Smooth muscle cell (in vitro differentiated cells): ENCODE measurements around the gene CDC42EP2. TPM values are rescaled to one million over a fixed set of nuclear protein-coding genes. Genes with fewer than 3 reads are reported as not detected.

Experiments used
- DNase-seq: peaks from one replicate; lab custom pipeline; 2025; ENCODE audit not compliant: unreplicated experiment; lab: John Stamatoyannopoulos, UW
- H2AFZ ChIP-seq: fragments of 200-600 bp; sonication (generic); 2 replicates; pipeline ENCODE4 v1.6.0; 2016; ENCODE audit warnings: antibody characterized with exemption, low read depth, mild to moderate bottlenecking
- H3F3A ChIP-seq: fragments of 200-600 bp; sonication (generic); 2 replicates; pipeline ENCODE4 v1.6.0; 2017; ENCODE audit warnings: antibody characterized with exemption, low read depth
- H3K27ac ChIP-seq: fragments of 200-600 bp; sonication (generic); 2 replicates; pipeline ENCODE4 v1.5.1; 2016; ENCODE audit warnings: low read depth, mild to moderate bottlenecking
- H3K27me3 ChIP-seq: fragments of 200-600 bp; sonication (generic); 2 replicates; pipeline ENCODE4 v1.6.1; 2016; ENCODE audit warnings: low read depth, mild to moderate bottlenecking
- H3K36me3 ChIP-seq: fragments of 200-600 bp; sonication (generic); 2 replicates; pipeline ENCODE4 v1.5.1; 2016; ENCODE audit warnings: low read depth
- H3K4me1 ChIP-seq: fragments of 200-600 bp; sonication (generic); 2 replicates; pipeline ENCODE4 v1.5.1; 2016; ENCODE audit warnings: low read depth
- H3K4me2 ChIP-seq: fragments of 200-600 bp; sonication (generic); 2 replicates; pipeline ENCODE4 v1.6.0; 2016; ENCODE audit warnings: mild to moderate bottlenecking
- H3K4me3 ChIP-seq: fragments of 200-600 bp; sonication (generic); 2 replicates; pipeline ENCODE4 v1.5.1; 2016; ENCODE audit warnings: mild to moderate bottlenecking
- H3K79me2 ChIP-seq: fragments of 200-600 bp; sonication (generic); 2 replicates; pipeline ENCODE4 v1.6.0; 2016; ENCODE audit warnings: low read depth, mild to moderate bottlenecking
- H3K9ac ChIP-seq: fragments of 200-600 bp; sonication (generic); 2 replicates; pipeline ENCODE4 v1.6.0; 2016; ENCODE audit warnings: low read depth
- H3K9me3 ChIP-seq: fragments of 200-600 bp; sonication (generic); replicated peaks from 2 replicates; pipeline ENCODE4 v1.5.1; 2016; ENCODE audit warnings: low read depth
- H4K20me1 ChIP-seq: fragments of 200-600 bp; sonication (generic); 2 replicates; pipeline ENCODE4 v1.6.0; 2016; ENCODE audit warnings: low read depth
- WGBS: methylation state at CpG from one replicate; pipeline ENCODE4 v1.1.7; 2016; ENCODE audit warnings: low lambda C conversion rate; 5-methylcytosine and 5-hydroxymethylcytosine counted together
- polyA plus RNA-seq: library from polyadenylated mRNA; unstranded; fragments of >200 nt; fragmentation: Nextera tagmentation; extraction: Ambion mirVana; gene quantifications from 2 replicates; pipeline ENCODE4 v1.2.1, GENCODE V29; 2016
- total RNA-seq: library from RNA; depleted of rRNA; stranded (reverse); fragments of >200 nt; gene quantifications from 2 replicates; pipeline ENCODE4 v1.2.3, GENCODE V29; 2014
- TF ChIP-seq, protein P1 (sequence below): fragments of 200-600 bp; sonication (generic); IDR thresholded peaks from 2 replicates; pipeline ENCODE4 v1.5.1; 2017; ENCODE audit warnings: borderline replicate concordance, mild to moderate bottlenecking, antibody characterized with exemption; ENCODE audit not compliant: insufficient read depth, poor library complexity, severe bottlenecking

The CDC42EP2 gene, protein sequence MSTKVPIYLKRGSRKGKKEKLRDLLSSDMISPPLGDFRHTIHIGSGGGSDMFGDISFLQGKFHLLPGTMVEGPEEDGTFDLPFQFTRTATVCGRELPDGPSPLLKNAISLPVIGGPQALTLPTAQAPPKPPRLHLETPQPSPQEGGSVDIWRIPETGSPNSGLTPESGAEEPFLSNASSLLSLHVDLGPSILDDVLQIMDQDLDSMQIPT
- total RNA-seq (0.94 and 4.0 TPM in 2 replicates), polyA plus RNA-seq (7.8 and 13.0 TPM in 2 replicates)

DNA sequence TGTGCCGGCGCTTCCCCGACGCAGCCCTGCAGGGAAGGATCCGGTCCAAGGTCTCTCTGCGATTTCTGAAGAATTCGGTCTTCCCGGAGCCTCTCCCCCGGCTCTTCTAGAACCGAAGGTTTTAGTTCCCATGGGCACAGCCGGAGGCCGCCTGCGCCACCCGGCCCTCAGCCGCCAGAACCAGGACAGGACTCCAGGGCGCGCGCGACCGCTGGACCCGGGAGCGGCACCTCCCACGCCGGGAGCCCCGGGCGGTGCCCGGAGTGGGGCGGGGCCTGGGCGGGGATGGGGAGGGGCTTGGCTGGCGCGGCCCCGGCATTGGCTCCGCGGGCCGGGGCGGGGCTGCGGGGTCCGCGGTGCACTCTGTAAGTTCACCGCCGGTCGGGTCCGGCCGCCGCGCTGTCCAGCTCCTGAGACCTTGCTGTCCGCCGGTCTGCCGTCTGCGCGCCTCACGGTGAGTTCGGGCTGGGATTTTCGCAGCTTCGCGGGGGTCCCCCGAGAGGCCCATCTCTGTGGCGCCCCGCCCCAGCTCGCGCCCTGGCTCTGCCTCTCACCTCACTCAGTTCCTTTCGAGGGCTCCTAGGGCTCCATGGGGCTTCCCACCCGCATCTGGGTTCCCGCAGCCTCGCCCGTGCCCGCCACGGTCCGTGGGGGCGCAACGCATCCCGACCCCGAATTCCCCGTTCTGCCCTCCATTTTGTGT lies at the start of gene CDC42EP2:
CDC42EP2 (plus strand) TSS at position 366 of the 703 bp plus-strand sequence. CDS start 6,033 bp downstream, outside the sequence.
- TF ChIP-seq, protein P1, sequence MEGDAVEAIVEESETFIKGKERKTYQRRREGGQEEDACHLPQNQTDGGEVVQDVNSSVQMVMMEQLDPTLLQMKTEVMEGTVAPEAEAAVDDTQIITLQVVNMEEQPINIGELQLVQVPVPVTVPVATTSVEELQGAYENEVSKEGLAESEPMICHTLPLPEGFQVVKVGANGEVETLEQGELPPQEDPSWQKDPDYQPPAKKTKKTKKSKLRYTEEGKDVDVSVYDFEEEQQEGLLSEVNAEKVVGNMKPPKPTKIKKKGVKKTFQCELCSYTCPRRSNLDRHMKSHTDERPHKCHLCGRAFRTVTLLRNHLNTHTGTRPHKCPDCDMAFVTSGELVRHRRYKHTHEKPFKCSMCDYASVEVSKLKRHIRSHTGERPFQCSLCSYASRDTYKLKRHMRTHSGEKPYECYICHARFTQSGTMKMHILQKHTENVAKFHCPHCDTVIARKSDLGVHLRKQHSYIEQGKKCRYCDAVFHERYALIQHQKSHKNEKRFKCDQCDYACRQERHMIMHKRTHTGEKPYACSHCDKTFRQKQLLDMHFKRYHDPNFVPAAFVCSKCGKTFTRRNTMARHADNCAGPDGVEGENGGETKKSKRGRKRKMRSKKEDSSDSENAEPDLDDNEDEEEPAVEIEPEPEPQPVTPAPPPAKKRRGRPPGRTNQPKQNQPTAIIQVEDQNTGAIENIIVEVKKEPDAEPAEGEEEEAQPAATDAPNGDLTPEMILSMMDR = no peak
- H2AFZ ChIP-seq = peak within 1 kb of the TSS; percentile 64

DNA sequence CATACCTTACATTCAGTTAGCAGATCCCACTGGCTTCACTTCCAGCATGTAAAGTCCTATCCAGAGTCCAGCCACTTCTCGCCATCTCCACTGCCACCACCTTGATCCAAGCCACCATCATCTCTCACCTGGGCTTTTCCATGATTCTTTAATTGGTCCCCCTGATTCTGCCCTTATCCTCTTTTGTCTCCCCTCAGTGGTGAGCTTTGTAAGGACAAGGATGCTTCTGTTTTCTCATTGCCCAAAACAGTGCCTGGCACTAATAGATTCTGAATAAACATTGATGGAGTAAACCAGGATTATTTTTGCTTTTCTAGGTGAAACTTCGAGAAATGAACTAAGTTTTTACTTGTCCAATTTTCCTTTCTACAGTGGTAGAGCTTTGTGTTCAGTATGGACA lies 48.5 kb upstream of the CDC42EP2 start:
- DNase-seq = no peak

More for the DNA sequence above, at the start of gene CDC42EP2:
- H3K4me2 ChIP-seq = peak within 1 kb of the TSS; percentile 91
- H3K79me2 ChIP-seq = peaks cover 38% of the 10 kb centered on the region
- H3K36me3 ChIP-seq = no peaks in the 10 kb centered on the region
- H3F3A ChIP-seq = no peaks in the 10 kb centered on the region
- WGBS = under 1% methylated on average over 53 of the region's 74 CpGs
- H3K9ac ChIP-seq = peak within 1 kb of the TSS; percentile 61
- H4K20me1 ChIP-seq = peaks cover 35% of the 10 kb centered on the region
- no peaks in the 10 kb centered on the region for H3K9me3 ChIP-seq
- no peaks in the 10 kb centered on the region for H3K27me3 ChIP-seq
- peak within 1 kb of the TSS; percentile 78 for H3K4me3 ChIP-seq
- peak within 1 kb of the TSS; percentile 12 for H3K27ac ChIP-seq
- H3K4me1 ChIP-seq = peaks cover 36% of the 10 kb centered on the region
- peak; percentile 80 for DNase-seq

DNA sequence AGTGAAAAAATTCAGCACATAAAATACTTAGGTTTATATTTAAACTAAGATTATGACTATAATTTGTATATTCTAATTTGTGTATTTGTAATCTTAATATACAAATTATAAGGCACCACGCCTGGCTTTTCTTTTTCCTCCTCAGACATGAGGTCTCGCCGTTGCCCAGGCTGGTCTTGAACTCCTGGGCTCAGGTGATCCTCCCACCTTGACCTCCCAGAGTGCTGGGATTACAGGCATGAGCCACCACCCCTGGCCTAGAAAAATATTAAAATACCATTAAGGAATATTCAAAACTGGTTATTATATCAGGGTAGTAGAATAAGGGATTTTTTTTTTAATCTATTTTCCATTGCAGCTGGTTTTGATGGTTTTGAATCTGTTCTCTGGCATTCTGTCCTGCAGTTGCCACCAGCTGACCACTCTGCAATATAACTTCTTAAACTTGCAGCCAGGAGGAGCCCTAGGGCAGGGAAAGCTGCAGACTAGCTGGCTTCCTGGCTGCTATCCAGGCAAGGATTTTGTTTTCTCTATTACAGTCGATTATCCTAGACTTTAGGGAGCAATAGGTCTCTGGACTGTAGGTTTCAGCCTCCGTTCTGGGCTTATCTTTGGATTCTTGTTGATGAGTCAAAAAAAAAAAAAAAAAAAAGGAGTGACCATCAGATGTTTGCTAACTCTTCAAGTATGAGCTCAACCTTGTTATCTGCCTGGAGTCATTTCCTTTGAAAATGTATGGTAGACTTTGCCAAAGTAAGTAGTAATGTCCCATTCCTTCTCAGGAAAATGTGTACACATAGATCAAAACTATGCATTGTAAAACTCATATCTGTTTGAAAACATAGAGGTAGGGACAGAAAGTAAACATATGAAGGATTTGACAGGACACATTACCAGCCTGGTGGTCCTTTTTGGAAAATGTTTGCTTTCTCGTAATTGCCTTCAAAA lies 39.7 kb upstream of the CDC42EP2 start:
- peaks cover 23% of the 10 kb centered on the region for H3K4me1 ChIP-seq
- peaks cover 11% of the 10 kb centered on the region for H3F3A ChIP-seq
- no peak overlapping the region for H3K4me3 ChIP-seq
- TF ChIP-seq, protein P1 = peak; percentile 86
- no peaks in the 10 kb centered on the region for H4K20me1 ChIP-seq
- H3K79me2 ChIP-seq = no peaks in the 10 kb centered on the region
- H3K36me3 ChIP-seq = no peaks in the 10 kb centered on the region
- no peaks in the 10 kb centered on the region for H3K27me3 ChIP-seq
- DNase-seq = no peak
- no peaks in the 10 kb centered on the region for H3K9me3 ChIP-seq
- no peak overlapping the region for H3K9ac ChIP-seq
- peak overlapping the region; percentile 48 for H3K4me2 ChIP-seq
- no peak overlapping the region for H2AFZ ChIP-seq
- peak overlapping the region; percentile 65 for H3K27ac ChIP-seq
- 48% methylated on average over 6 of the region's 6 CpGs for WGBS

More for the DNA sequence above, 48.5 kb upstream of the CDC42EP2 start:
- Histone ChIP-seq H3K9me3 (no peaks in the 10 kb centered on the region), H3K9ac (no peak overlapping the region), H3F3A (no peaks in the 10 kb centered on the region), H3K79me2 (peaks cover 23% of the 10 kb centered on the region), H3K4me1 (peaks cover 6% of the 10 kb centered on the region), H4K20me1 (no peaks in the 10 kb centered on the region), H3K4me2 (no peak overlapping the region), H3K27me3 (no peaks in the 10 kb centered on the region), H3K36me3 (no peaks in the 10 kb centered on the region), H3K4me3 (no peak overlapping the region), H3K27ac (no peak overlapping the region), H2AFZ (no peak overlapping the region)
- 98% methylated on average over 2 of the region's 2 CpGs for WGBS
- TF ChIP-seq, protein P1 = no peak
